Measurements from ENCODE around the gene PEX10.
"Not testable (repeated sequence)": the region's sequence is repeated elsewhere in the genome, so short reads cannot be mapped to it uniquely, and the experiment has no call there.

Gene PEX10

GRCh38 chr1:2444138-2444591 is 31.8 kb upstream of the PEX10 start:
- H3K4me3 ChIP-seq (ENCODE audit: low read depth, low read length) = no peak overlapping the region
- DNase-seq (ENCODE audit: low read depth) = no peak
- TF ChIP-seq, protein P1, sequence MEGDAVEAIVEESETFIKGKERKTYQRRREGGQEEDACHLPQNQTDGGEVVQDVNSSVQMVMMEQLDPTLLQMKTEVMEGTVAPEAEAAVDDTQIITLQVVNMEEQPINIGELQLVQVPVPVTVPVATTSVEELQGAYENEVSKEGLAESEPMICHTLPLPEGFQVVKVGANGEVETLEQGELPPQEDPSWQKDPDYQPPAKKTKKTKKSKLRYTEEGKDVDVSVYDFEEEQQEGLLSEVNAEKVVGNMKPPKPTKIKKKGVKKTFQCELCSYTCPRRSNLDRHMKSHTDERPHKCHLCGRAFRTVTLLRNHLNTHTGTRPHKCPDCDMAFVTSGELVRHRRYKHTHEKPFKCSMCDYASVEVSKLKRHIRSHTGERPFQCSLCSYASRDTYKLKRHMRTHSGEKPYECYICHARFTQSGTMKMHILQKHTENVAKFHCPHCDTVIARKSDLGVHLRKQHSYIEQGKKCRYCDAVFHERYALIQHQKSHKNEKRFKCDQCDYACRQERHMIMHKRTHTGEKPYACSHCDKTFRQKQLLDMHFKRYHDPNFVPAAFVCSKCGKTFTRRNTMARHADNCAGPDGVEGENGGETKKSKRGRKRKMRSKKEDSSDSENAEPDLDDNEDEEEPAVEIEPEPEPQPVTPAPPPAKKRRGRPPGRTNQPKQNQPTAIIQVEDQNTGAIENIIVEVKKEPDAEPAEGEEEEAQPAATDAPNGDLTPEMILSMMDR (IDR thresholded peaks at IDR 0.05; ENCODE audit: control insufficient read depth, extremely low read depth, insufficient read depth) = no peak

DNA sequence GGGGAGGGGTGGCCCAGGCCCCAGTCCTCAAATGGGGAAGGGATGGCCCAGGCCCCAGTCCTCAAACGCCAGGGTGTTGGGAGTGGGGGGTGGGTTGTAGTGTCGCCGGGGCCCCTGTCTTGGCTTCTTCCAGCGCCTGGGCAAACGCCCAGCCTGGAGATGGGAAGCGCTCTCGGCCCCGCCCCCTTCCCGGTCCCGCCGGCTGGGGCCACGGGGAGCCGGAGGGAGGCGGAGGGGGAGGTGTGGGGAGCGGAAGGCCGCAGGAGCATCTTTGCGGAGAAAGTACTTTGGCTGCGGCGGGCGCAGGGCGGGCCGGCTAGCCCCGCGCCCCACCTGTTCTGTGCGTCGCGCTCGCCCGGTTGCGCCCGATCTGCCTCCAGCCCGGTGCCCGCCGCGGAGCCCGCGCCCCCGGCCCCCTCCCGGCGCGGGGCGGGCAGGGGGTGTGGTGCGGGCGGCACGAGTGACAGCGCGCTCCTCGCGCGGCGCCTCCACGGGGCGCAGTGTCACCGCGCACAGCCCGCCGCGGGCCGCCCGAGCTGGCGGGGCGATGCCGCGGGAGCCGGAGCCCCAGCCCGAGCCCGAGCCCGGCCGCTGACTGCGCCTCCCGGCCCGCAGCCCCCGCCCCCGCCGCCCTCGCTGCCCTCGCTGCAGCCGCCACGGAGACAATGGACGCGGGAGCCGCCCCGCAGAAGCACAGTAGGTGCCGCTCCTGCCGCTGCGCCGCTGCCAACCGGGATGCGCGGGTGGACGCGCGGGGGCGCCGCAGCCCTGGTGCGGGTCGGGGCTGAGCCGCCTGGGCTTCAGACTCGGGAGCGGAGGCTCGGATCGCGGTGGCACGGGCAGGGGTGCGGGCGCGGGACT is 31.1 kb upstream of the PEX10 start:
- TF ChIP-seq, protein P1 (IDR thresholded peaks at IDR 0.05; ENCODE audit: control insufficient read depth, extremely low read depth, insufficient read depth) = peak; percentile 35
- DNase-seq (ENCODE audit: low read depth) = no peak
- no peak overlapping the region for H3K4me3 ChIP-seq (ENCODE audit: low read depth, low read length)

DNA sequence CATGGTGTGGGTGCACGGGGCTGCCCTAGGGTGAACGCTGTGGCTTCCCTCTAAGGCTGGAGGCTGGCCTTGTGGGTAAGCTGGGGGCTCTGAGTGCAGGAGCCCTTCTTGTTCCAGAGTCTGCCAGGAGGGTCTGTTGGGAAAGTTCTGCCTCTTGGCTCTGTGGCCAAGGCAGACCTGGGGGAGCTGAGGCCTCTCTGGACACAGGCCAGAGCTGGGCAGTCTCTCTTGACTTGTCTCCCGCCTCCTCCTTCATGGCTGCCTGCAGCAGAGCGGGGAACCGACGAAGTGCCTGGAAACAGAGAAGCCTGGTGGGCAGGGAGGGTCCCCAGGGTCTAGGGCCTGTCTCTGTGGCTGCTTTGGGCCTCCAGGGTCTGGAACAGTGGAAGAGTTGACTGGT is 30.3 kb upstream of the PEX10 start:
- no peak overlapping the region for H3K4me3 ChIP-seq (ENCODE audit: low read depth, low read length)
- TF ChIP-seq, protein P1 (IDR thresholded peaks at IDR 0.05; ENCODE audit: control insufficient read depth, extremely low read depth, insufficient read depth) = no peak

GRCh38 chr1:2441746-2442145 is 29.4 kb upstream of the PEX10 start:
- no peak overlapping the region for H3K4me3 ChIP-seq (ENCODE audit: low read depth, low read length)
- TF ChIP-seq, protein P1 (IDR thresholded peaks at IDR 0.05; ENCODE audit: control insufficient read depth, extremely low read depth, insufficient read depth) = no peak
- DNase-seq (ENCODE audit: low read depth) = no peak

More for the DNA sequence above, 30.3 kb upstream of the PEX10 start:
- DNase-seq (ENCODE audit: low read depth) = no peak

DNA sequence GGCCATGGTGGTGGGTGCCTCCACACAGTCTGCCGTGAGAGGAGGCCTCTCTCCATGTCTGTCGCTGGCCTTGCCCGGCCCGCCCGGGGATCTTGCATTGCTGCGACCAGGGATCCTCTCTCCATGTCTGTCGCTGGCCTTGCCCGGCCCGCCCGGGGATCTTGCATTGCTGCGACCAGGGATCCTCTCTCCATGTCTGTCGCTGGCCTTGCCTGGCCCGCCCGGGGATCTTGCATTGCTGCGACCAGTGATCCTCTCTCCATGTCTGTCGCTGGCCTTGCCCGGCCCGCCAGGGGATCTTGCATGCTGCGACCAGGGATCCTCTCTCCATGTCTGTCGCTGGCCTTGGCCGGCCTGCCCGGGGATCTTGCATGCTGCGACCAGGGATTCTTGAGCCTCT is 28.0 kb upstream of the PEX10 start:
- H3K4me3 ChIP-seq (ENCODE audit: low read depth, low read length); DNase-seq (ENCODE audit: low read depth): not testable (repeated sequence)

DNA sequence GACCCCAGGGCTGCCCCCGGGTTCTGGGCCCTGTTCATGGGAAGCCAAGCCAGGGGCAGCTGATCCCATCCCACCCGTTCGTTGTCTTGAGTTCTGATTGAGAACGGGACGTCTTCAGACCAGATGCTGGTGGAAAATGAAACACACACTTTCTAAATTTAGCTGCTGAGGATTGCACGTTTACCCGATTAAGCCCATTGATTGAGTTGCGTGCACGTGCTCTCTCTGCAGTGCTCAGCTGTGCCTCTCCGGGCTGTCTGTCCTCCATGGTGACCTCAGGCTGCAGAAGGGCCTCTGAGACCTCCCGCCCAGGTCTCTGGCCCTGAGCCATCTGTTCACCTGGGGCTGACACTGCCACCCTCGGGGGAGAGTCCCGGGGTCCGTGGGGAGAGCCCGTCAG is 27.0 kb upstream of the PEX10 start:
- TF ChIP-seq, protein P1 (IDR thresholded peaks at IDR 0.05; ENCODE audit: control insufficient read depth, extremely low read depth, insufficient read depth) = no peak
- no peak overlapping the region for H3K4me3 ChIP-seq (ENCODE audit: low read depth, low read length)
- no peak for DNase-seq (ENCODE audit: low read depth)

GRCh38 chr1:2438641-2439040 is 26.3 kb upstream of the PEX10 start:
- no peak for DNase-seq (ENCODE audit: low read depth)
- TF ChIP-seq, protein P1 (IDR thresholded peaks at IDR 0.05; ENCODE audit: control insufficient read depth, extremely low read depth, insufficient read depth) = no peak
- no peak overlapping the region for H3K4me3 ChIP-seq (ENCODE audit: low read depth, low read length)
